SJCRH30 (cell line): ENCODE results near the gene CST9L. TPM values are rescaled to one million over a fixed set of nuclear protein-coding genes. Genes with fewer than 3 reads are reported as not detected.

ENCODE experiments used
- DNase-seq, 2 experiments: peaks; one replicate each; pipeline ENCODE4 v3.0.0-alpha.2; 2015 to 2020
- H3K27ac ChIP-seq: fragments of 250-450 bp; sonication (Bioruptor Pico); 2 replicates; pipeline ENCODE4 v1.5.1; 2020; ENCODE audit warnings: mild to moderate bottlenecking, moderate library complexity
- H3K27me3 ChIP-seq: fragments of 250-450 bp; sonication (Bioruptor Pico); 2 replicates; pipeline ENCODE4 v1.5.1; 2020; ENCODE audit warnings: mild to moderate bottlenecking, moderate library complexity
- H3K36me3 ChIP-seq: fragments of 250-450 bp; sonication (Bioruptor Pico); 2 replicates; pipeline ENCODE4 v1.5.1; 2020; ENCODE audit warnings: mild to moderate bottlenecking, moderate library complexity
- H3K4me1 ChIP-seq: fragments of 250-450 bp; sonication (Bioruptor Pico); 2 replicates; pipeline ENCODE4 v1.5.1; 2020; ENCODE audit warnings: mild to moderate bottlenecking, moderate library complexity
- H3K4me3 ChIP-seq: fragments of 250-450 bp; sonication (Bioruptor Pico); 2 replicates; pipeline ENCODE4 v1.5.1; 2020; ENCODE audit warnings: mild to moderate bottlenecking, moderate library complexity
- H3K9me3 ChIP-seq: fragments of 250-450 bp; sonication (Bioruptor Pico); replicated peaks from 2 replicates; pipeline ENCODE4 v1.5.1; 2020; ENCODE audit warnings: mild to moderate bottlenecking, moderate library complexity
- total RNA-seq: library from RNA; depleted of rRNA; stranded (reverse); fragments of >200 nt; shearing (Covaris generic); gene quantifications from 2 replicates; pipeline ENCODE4 v1.2.3, GENCODE V29; 2014

The CST9L gene
- total RNA-seq, 1 experiment from 2014 or later, result not detected

DNA sequence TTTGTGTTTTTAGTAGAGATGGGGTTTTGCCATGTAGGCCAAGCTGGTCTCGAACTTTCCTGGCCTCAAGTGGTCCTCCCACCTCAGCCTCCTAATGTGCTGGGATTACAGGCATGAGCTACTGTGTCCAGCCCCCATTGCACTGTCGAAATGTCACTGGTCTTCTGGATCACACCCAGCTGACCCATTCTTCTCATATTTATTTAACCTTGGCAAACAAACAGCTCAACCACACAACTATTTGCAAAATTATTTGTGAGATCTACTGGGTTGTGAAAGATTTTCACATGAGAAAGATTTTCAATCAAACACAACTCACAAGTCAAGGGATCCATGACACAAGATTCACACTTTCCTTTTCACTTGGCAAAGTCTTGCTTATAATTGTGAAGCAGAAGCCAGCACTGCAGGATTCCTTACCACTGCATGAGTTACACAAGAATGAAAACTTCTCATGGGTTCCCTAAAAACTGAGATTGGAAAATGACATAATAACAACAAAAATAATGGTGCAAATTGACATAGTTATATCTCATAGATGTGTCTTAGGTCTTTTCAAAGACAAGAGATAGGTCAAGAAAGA is 2.0 kb upstream of the CST9L start:
- Histone ChIP-seq H3K4me3 (no peak overlapping the region), H3K9me3 (no peaks in the 10 kb centered on the region), H3K36me3 (no peaks in the 10 kb centered on the region), H3K27ac (no peak overlapping the region), H3K4me1 (no peaks in the 10 kb centered on the region), H3K27me3 (peaks cover 7% of the 10 kb centered on the region; the same call in 1 of the 2 replicates)
- DNase-seq, result no peak

DNA sequence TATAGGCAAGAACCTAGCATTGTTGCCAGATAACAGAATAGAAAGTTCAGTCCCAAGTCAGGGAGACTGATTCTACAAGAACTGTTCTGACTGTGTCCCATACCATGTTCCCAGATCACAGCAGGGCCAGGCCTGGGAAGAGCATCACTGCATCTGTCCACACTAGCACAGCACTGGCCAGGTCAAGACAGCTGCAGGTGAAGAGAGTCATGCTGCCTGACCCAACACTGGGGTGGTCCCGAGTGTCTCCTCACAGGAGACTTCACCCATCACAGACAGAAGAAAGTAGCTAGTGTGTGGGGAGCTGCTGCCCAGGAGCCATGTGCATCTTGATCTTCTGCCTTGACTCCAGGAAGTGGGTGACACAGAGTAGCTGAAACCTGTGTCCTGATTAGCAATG is 1.3 kb upstream of the CST9L start:
- no peaks in the 10 kb centered on the region for H3K4me1 ChIP-seq
- H3K27me3 ChIP-seq, result peaks cover 7% of the 10 kb centered on the region; the same call in 1 of the 2 replicates
- no peak for DNase-seq
- H3K4me3 ChIP-seq, result no peak overlapping the region
- no peak overlapping the region for H3K27ac ChIP-seq
- H3K9me3 ChIP-seq, result no peaks in the 10 kb centered on the region
- H3K36me3 ChIP-seq, result no peaks in the 10 kb centered on the region

DNA sequence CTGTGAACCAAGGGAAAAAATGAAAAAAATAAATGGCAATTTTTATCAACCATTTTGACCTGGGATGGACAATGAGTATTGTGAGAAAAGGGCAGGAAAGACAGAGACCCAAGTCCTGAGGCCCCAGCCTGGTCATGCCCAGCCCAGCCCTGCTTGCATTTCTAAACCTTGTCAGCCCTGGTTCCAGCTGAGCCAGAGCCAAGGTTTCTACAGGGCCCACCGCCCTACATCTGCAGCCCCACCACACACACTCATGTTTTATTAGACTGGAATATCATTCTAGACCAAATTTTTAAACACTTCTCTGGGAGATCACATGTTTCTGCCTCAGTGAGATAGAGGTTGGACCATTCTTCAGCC is 667 bp upstream of the CST9L start:
- DNase-seq, result no peak
- H3K27me3 ChIP-seq, result peaks cover 7% of the 10 kb centered on the region; the same call in 1 of the 2 replicates
- no peaks in the 10 kb centered on the region for H3K4me1 ChIP-seq
- H3K9me3 ChIP-seq, result no peaks in the 10 kb centered on the region
- no peaks in the 10 kb centered on the region for H3K36me3 ChIP-seq
- H3K4me3 ChIP-seq, result no peak overlapping the region
- no peak overlapping the region for H3K27ac ChIP-seq

DNA sequence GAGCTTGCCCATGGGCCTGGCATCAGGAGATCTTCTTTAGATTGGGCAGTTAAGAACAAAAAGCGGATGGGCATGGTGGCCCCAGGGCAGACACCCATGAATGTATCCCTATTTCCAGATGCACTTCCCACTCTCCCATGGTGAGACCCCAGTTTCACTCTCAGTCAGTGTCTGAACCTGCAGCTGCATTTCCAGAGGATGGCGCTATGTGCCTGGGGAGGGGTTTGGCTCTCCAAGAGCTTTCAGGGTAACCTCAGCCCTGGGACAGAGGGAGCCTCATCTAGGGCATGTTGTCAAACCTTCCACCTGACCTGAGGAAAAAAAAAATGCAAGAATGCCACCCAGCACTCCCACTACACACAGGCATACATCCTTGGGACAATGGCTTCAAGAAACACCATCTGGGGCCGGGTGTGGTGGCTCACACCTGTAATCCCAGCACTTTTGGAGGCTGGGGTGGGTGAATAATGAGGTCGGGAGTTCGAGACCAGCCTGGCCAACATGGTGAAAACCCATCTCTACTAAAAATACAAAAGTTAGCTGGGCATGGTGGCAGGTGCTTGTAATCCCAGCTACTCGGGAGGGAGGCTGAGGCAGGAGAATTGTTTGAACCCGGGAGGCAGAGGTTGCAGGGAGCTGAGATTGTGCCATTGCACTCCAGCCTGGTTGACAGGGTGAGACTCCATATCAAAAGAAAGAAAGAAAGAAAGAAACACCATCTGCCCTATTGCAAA is 1.9 kb downstream of the CST9L start:
- no peaks in the 10 kb centered on the region for H3K9me3 ChIP-seq
- 0 out of 2 replicates have a peak, but pooled peaks cover 2% of the 10 kb centered on the region for H3K27me3 ChIP-seq
- H3K4me1 ChIP-seq, result no peaks in the 10 kb centered on the region
- H3K4me3 ChIP-seq, result no peak overlapping the region
- no peak overlapping the region for H3K27ac ChIP-seq
- no peaks in the 10 kb centered on the region for H3K36me3 ChIP-seq
- DNase-seq, result no peak

DNA sequence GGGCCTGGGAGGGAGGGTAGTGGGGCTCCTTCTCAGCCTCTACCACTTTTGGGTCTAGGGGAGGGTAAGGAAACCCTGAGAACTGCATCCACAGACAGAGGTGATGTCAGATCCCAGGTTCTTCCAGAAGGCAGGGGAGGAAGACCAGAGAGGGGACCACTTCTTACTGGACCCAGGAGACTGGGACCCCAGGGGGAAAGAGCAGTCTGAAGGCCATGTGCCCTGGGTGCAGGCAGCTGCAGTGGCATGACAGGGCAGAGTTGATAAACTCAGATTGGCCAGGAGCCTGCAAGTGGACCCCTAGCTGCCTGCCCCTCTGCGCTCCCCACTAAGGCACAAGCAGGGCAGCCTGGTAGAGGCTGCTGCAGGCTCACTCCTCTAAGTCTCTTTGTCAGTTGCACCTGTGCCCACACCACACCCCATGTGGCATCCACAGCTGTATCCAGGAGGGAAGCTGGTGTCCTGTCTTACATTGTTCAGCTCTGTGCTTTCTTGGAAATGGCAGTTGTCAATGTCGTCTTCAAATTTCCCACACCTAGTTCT is 2.7 kb downstream of the CST9L start:
- Histone ChIP-seq H3K4me1 (no peaks in the 10 kb centered on the region), H3K4me3 (no peak overlapping the region), H3K36me3 (no peaks in the 10 kb centered on the region), H3K9me3 (no peaks in the 10 kb centered on the region), H3K27me3 (0 out of 2 replicates have a peak, but pooled peaks cover 2% of the 10 kb centered on the region), H3K27ac (no peak overlapping the region)
- DNase-seq, result no peak

DNA sequence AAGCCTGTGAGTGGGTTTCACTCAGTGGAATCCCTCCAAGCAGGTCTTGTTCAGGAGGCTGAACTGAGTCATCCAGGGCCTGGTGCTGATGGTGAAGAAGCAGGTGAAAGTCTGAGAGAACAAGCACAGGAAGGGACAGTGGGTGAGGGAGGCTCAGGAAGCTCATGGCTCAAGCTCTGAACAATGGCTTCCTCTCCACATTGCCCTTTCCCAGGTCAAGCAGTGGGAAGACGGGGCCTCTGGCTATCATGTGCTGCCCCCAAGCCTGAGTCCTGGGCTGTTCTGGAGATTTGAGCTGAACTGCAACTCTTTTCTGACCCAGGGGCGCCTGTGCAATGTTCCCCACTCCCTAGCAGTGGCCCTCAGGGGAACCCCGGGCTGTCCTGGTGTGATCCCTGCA is 3.4 kb downstream of the CST9L start:
- DNase-seq, result no peak
- Histone ChIP-seq H3K27ac (no peak overlapping the region), H3K4me3 (no peak overlapping the region), H3K4me1 (no peaks in the 10 kb centered on the region), H3K27me3 (0 out of 2 replicates have a peak, but pooled peaks cover 2% of the 10 kb centered on the region), H3K9me3 (no peaks in the 10 kb centered on the region), H3K36me3 (no peaks in the 10 kb centered on the region)

DNA sequence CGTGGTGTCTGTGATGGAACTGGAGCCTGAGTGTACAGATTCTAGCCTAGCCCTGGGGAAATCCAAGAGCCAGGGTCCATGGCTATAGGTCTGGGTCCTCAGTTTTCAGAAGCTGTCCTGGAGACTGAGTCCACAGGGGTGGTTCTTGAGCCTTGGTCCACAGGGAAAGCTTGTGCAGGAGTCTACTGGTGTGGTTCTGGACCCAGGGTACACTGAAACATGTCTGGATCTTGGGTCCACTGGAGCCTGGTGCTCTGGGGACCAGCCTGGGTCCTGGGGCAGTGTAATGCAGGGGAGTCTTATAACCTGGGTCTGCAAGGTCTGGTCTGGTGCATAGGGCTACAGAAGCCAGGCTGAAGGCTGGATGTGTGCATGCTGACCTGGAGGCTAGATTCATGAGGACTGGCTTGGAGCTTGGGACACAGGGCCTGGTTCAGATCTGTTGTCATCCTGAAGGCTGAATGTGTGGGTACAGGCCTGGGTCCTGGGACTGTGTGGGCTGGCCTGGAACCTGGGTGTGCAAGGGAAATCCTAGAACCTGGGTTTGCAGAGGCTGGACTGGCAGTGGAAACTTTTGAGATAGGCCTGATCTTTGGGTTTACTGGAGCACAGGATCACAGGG is 5.5 kb downstream of the CST9L start:
- Histone ChIP-seq H3K4me1 (no peaks in the 10 kb centered on the region), H3K27ac (no peak overlapping the region), H3K36me3 (no peaks in the 10 kb centered on the region), H3K4me3 (no peak overlapping the region), H3K9me3 (no peaks in the 10 kb centered on the region), H3K27me3 (no peaks in the 10 kb centered on the region)
- DNase-seq, result no peak

DNA sequence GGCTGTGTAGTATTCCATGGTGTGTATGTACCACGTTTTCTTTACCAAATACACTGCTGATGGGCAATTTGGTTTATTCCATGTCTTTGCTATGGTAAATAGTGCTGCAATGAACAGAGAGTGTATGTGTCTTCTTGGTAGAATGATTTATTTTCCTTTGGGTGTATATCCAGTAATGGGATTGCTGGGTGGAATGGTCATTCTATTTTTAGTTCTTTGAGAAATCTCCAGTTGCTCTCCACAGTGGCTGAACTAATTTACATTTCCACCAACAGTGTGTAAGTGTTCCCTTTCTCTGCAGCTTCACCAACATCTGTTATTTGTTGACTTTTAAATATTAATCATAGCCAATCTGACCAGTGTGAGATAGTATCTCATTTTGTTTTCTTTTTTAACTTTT is 13.9 kb downstream of the CST9L start:
- no peak for DNase-seq

DNA sequence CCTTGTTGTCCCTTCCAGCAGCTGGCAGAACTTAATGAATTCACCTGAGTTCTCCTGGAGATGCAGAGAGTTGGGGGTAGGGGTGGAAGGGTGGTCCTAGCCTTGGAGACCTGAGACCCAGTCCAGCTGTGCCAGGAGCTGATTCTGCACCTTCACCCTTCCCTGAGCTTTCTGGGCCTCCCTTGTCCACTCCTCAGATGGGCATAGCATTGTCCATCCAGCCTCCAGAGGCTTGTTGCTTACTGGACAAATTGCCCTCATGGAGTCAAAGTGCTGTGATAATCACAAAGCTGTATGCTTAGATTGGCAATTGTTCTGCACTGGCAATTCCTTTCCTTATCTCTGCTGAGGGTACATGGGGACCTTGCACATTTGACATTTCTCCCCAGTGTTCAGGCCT is 16.5 kb downstream of the CST9L start:
- Histone ChIP-seq H3K4me3 (no peak overlapping the region), H3K36me3 (no peaks in the 10 kb centered on the region), H3K4me1 (no peaks in the 10 kb centered on the region), H3K27ac (no peak overlapping the region), H3K9me3 (no peaks in the 10 kb centered on the region), H3K27me3 (peaks cover 14% of the 10 kb centered on the region)
- DNase-seq, result no peak

More for the DNA sequence above, 13.9 kb downstream of the CST9L start:
- no peaks in the 10 kb centered on the region for H3K36me3 ChIP-seq
- H3K4me3 ChIP-seq, result no peak overlapping the region
- H3K27me3 ChIP-seq, result peaks cover 1% of the 10 kb centered on the region; the same call in 1 of the 2 replicates
- no peak overlapping the region for H3K27ac ChIP-seq
- H3K4me1 ChIP-seq, result no peaks in the 10 kb centered on the region
- H3K9me3 ChIP-seq, result no peaks in the 10 kb centered on the region

DNA sequence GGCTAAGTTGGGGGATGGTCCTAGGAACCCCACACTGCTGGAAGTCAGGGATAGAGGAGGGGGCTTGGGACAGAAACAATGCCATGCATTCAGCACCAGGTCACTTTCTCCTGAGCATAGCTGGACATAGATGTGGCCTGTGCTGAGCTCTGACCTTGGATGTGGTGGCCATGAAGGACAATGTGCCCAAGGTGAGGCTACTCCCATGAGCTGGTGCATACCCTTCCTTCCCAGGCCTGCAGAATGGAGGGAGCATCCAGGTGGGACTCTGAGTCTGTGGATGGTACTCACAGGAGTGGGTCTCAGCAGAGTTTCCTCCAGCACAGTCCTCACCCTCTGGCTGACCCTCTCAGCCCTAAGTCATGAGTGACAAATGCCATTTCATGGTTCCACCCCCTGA is 16.9 kb downstream of the CST9L start:
- no peaks in the 10 kb centered on the region for H3K4me1 ChIP-seq
- no peak for DNase-seq
- peaks cover 14% of the 10 kb centered on the region for H3K27me3 ChIP-seq
- no peaks in the 10 kb centered on the region for H3K36me3 ChIP-seq
- no peaks in the 10 kb centered on the region for H3K9me3 ChIP-seq
- no peak overlapping the region for H3K27ac ChIP-seq
- H3K4me3 ChIP-seq, result no peak overlapping the region

DNA sequence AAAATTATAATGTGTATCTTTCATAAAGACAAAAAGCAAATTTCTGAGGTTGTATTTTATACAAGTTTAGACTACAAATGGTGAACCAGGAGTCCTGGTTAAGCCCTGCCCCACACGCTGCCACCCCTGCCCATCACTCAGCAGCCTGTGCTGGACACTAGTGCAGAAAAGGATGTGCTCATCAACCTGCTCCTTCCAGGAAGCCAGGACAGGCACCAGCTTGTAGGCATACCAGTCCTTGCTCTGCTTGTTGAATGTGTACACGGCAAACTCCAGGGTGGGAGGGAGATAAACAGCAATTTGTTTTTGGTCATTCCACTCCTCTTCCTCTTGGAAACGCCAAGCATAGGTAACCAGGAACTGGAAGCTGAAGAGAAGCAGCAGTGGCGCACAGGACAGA is 18.1 kb downstream of the CST9L start:
- Histone ChIP-seq H3K36me3 (no peaks in the 10 kb centered on the region), H3K27me3 (peaks cover 14% of the 10 kb centered on the region), H3K4me1 (no peaks in the 10 kb centered on the region), H3K9me3 (no peaks in the 10 kb centered on the region), H3K4me3 (no peak overlapping the region), H3K27ac (no peak overlapping the region)
- no peak for DNase-seq

DNA sequence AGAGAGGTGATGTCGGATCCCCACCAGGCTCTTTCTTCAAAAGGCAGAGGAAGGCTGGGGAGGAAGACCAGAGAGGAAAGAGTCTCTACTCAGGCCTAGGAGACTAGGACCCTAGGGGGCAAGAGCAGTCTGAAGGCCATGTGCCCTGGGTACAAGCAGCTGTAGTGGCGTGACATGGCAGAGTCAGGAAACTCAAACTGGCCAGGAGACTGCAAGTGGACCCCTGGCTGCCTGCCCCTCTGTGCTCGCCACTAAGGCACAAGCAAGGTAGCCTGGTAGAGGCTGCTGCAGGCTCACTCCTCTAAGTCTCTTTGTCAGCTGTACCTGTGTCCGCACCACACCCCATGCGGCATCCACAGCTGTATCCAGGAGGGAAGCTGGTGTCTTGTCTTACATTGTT is 19.9 kb downstream of the CST9L start:
- no peak for DNase-seq
- Histone ChIP-seq H3K4me1 (no peaks in the 10 kb centered on the region), H3K27me3 (peaks cover 14% of the 10 kb centered on the region), H3K36me3 (no peaks in the 10 kb centered on the region), H3K27ac (no peak overlapping the region), H3K9me3 (no peaks in the 10 kb centered on the region), H3K4me3 (no peak overlapping the region)

DNA sequence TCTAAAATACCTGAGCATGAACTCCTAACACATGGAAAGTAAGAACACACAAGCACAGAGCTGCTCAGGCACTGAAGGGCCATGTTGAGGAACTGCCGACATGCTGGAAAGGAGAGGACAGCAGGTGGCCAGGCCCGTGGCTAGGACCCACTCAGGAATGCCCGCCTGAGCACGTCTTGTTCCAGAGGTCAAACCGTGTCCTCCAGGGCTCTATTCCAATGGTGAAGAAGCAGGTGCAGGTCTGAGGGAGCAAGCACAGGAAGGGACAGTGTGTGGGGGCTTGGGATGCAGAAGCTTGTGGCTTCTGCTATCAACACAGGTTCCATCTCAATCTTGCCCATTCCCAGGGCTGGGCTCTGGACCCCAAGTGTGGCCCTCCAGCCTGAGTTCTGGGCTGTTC is 20.7 kb downstream of the CST9L start:
- H3K4me1 ChIP-seq, result no peaks in the 10 kb centered on the region
- no peaks in the 10 kb centered on the region for H3K9me3 ChIP-seq
- H3K4me3 ChIP-seq, result no peak overlapping the region
- no peak overlapping the region for H3K27ac ChIP-seq
- DNase-seq, result no peak
- H3K27me3 ChIP-seq, result peaks cover 14% of the 10 kb centered on the region
- H3K36me3 ChIP-seq, result no peaks in the 10 kb centered on the region

DNA sequence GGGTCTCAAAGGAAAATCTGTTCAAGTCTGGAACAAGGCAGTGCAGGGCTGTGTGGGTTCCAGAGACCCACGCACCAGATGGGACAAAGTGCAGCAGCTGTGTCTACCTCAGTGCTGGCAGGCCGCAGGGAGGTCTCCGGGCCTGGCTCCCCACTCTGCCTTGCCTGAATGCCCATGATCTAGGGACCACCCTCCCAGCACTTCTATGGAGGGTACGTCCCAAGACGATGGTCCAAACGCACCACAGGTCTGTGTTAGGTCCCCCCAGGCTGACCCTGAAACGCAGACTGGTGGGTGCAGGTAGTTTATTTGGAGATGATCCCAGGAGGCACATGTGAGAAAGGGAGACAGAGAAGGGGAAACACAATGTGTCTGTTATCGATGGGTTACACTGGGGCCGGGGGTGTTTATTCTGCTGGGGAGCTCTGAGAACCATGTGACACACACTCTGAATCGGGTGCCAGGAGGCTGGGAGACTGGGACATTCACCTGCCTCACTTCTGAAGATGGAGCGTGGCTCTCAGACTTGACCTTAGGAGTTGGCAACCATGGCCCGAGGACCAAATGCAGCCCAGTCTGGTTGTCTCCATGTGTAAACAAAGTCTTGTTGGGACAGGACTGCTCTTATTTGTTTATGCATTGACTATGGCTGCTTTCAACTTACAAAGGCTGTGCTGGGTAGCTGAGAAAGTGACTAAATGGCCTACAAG is 21.7 kb downstream of the CST9L start:
- no peak for DNase-seq
- H3K27ac ChIP-seq, result no peak overlapping the region
- no peaks in the 10 kb centered on the region for H3K9me3 ChIP-seq
- no peak overlapping the region for H3K4me3 ChIP-seq
- H3K27me3 ChIP-seq, result peaks cover 14% of the 10 kb centered on the region
- H3K36me3 ChIP-seq, result no peaks in the 10 kb centered on the region
- no peaks in the 10 kb centered on the region for H3K4me1 ChIP-seq

DNA sequence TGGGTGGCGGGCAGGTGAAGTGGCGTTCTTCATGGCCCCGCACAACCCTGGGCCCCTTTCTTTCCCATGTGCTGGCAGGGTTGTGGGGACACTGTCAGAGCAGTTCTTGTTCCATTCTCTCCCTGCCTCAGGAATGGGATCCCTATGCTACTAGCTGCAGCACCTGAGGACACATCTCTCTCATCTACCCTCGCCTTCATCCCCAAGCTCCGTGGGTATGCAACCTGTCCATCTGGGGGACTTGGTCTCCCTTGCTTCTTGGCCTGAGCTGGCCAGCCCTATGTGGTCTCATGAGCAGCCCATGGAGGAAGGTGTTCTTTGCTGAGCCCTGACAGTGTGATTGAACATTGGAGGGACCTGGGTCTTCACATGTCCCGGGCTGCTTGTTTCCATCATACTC is 24.2 kb downstream of the CST9L start:
- Histone ChIP-seq H3K9me3 (no peaks in the 10 kb centered on the region), H3K36me3 (no peaks in the 10 kb centered on the region), H3K27me3 (peaks cover 11% of the 10 kb centered on the region), H3K4me3 (no peak overlapping the region), H3K4me1 (no peaks in the 10 kb centered on the region), H3K27ac (no peak overlapping the region)
- no peak for DNase-seq
